ENCODE data around the gene CGREF1. TPM values are rescaled to one million over a fixed set of nuclear protein-coding genes. Genes with fewer than 3 reads are reported as not detected.
A peak's percentile ranks its signal among the peaks of the same experiment; 100 is the strongest.

Gene CGREF1
- total and polyA plus RNA-seq, 4 donors = 0.98 to 16.1 (median 11.7) TPM

- peaks cover 9 to 38% (median 19%) of the 10 kb centered on the region in 4 donors for H3K4me1 ChIP-seq (ENCODE audit: control insufficient read depth in 4 of 4, insufficient read depth in 4 of 4, low read length in 3 of 4)
- no peaks in the 10 kb centered on the region for H3K9me3 ChIP-seq (ENCODE audit: control insufficient read depth in 4 of 4, low read length in 3 of 4)
- DNase-seq (ENCODE audit: low spot score) = no peak
- no peak overlapping the region for H3K9ac ChIP-seq (ENCODE audit: low read depth in 1 of 2, low read length in 2 of 2)
- H3K4me3 ChIP-seq (ENCODE audit: low read depth in 1 of 3, low read length in 3 of 3) = no peak overlapping the region
- WGBS = 85% methylated on average over 5 of the region's 5 CpGs
- peak overlapping the region; percentile 25 to 78 for H3K27ac ChIP-seq (ENCODE audit: low read depth in 1 of 2, low read length in 2 of 2)
- no peak for TF ChIP-seq CTCF (IDR thresholded peaks at IDR 0.05; ENCODE audit: low read depth, low read length, missing input control)
- H3K36me3 ChIP-seq (ENCODE audit: control insufficient read depth in 4 of 4, insufficient read depth in 3 of 4, low read depth in 1 of 4, low read length in 3 of 4) = peaks cover 0 to 12% (median 8%) of the 10 kb centered on the region in 4 donors
- no peaks in the 10 kb centered on the region for H3K27me3 ChIP-seq (ENCODE audit: control insufficient read depth in 4 of 4, insufficient read depth in 4 of 4, low read length in 3 of 4)
Measured at GRCh38 chr2:27072920-27073319, 46.0 kb downstream of the CGREF1 start.

GRCh38 chr2:27071990-27072830, 46.7 kb downstream of the CGREF1 start:
- no peak for TF ChIP-seq YY1 (IDR thresholded peaks at IDR 0.05)
- TF ChIP-seq NR2F2 (IDR thresholded peaks at IDR 0.05) = peak; percentile 20
- Histone ChIP-seq H3K27me3 (ENCODE audit: control insufficient read depth in 4 of 4, insufficient read depth in 4 of 4, low read length in 3 of 4) (no peaks in the 10 kb centered on the region), H3K27ac (ENCODE audit: low read depth in 1 of 2, low read length in 2 of 2) (peak overlapping the region; percentile 78 to 83), H3K36me3 (ENCODE audit: control insufficient read depth in 4 of 4, insufficient read depth in 3 of 4, low read depth in 1 of 4, low read length in 3 of 4) (peaks cover 0 to 15% (median 9%) of the 10 kb centered on the region in 4 donors), H3K4me1 (ENCODE audit: control insufficient read depth in 4 of 4, insufficient read depth in 4 of 4, low read length in 3 of 4) (peaks cover 9 to 38% (median 19%) of the 10 kb centered on the region in 4 donors), H3K9ac (ENCODE audit: low read depth in 1 of 2, low read length in 2 of 2) (peak overlapping the region; percentile 10 to 19), H3K4me3 (ENCODE audit: low read depth in 1 of 3, low read length in 3 of 3) (peak overlapping the region; percentile 53 to 84 (median 75)), H3K9me3 (ENCODE audit: control insufficient read depth in 4 of 4, low read length in 3 of 4) (no peaks in the 10 kb centered on the region)
- WGBS = 16% methylated on average over 34 of the region's 34 CpGs
- DNase-seq (ENCODE audit: low spot score) = no peak

GRCh38 chr2:27071277-27071989, 47.5 kb downstream of the CGREF1 start, which contains the start of gene OST4:
TSS of gene OST4 (minus strand) at chr2:27071654.
- Histone ChIP-seq H3K4me3 (ENCODE audit: low read depth in 1 of 3, low read length in 3 of 3) (peak within 1 kb of the TSS; percentile 84 to 96 (median 93)), H3K27ac (ENCODE audit: low read depth in 1 of 2, low read length in 2 of 2) (peak within 1 kb of the TSS; percentile 87 to 90), H3K36me3 (ENCODE audit: control insufficient read depth in 4 of 4, insufficient read depth in 3 of 4, low read depth in 1 of 4, low read length in 3 of 4) (peaks cover 0 to 15% (median 9%) of the 10 kb centered on the region in 4 donors), H3K9ac (ENCODE audit: low read depth in 1 of 2, low read length in 2 of 2) (peak within 1 kb of the TSS; percentile 87 to 95), H3K27me3 (ENCODE audit: control insufficient read depth in 4 of 4, insufficient read depth in 4 of 4, low read length in 3 of 4) (no peaks in the 10 kb centered on the region), H3K9me3 (ENCODE audit: control insufficient read depth in 4 of 4, low read length in 3 of 4) (no peaks in the 10 kb centered on the region), H3K4me1 (ENCODE audit: control insufficient read depth in 4 of 4, insufficient read depth in 4 of 4, low read length in 3 of 4) (peaks cover 9 to 38% (median 19%) of the 10 kb centered on the region in 4 donors)
- peak; percentile 92 for DNase-seq (ENCODE audit: low spot score)
- under 1% methylated on average over 86 of the region's 86 CpGs for WGBS
- TF ChIP-seq GABPA (IDR thresholded peaks at IDR 0.05 in 1 of 2, conservative IDR thresholded peaks at IDR 0.05 in 1 of 2) = peak; percentile 78 to 93
- TF ChIP-seq JUND (IDR thresholded peaks at IDR 0.05) = no peak

- DNase-seq (ENCODE audit: low spot score) = no peak
- no peaks in the 10 kb centered on the region for H3K9me3 ChIP-seq (ENCODE audit: control insufficient read depth in 4 of 4, low read length in 3 of 4)
- no peak for TF ChIP-seq ZBTB33 (IDR thresholded peaks at IDR 0.05)
- TF ChIP-seq RAD21 (IDR thresholded peaks at IDR 0.05) = no peak
- no peak for TF ChIP-seq ATF3 (IDR thresholded peaks at IDR 0.05)
- no peak for TF ChIP-seq REST (IDR thresholded peaks at IDR 0.05)
- no peak for TF ChIP-seq HNF4A (conservative IDR thresholded peaks at IDR 0.05)
- TF ChIP-seq FOXA2 (IDR thresholded peaks at IDR 0.05) = no peak
Measured at GRCh38 chr2:27070653-27071276, 48.2 kb downstream of the CGREF1 start.

More at GRCh38 chr2:27070653-27071276, 48.2 kb downstream of the CGREF1 start:
- Histone ChIP-seq H3K4me3 (ENCODE audit: low read depth in 1 of 3, low read length in 3 of 3) (peak overlapping the region; percentile 84 to 96 (median 93)), H3K27ac (ENCODE audit: low read depth in 1 of 2, low read length in 2 of 2) (peak overlapping the region; percentile 87 to 90), H3K27me3 (ENCODE audit: control insufficient read depth in 4 of 4, insufficient read depth in 4 of 4, low read length in 3 of 4) (no peaks in the 10 kb centered on the region), H3K9ac (ENCODE audit: low read depth in 1 of 2, low read length in 2 of 2) (peak overlapping the region; percentile 87 to 95), H3K4me1 (ENCODE audit: control insufficient read depth in 4 of 4, insufficient read depth in 4 of 4, low read length in 3 of 4) (peaks cover 9 to 38% (median 19%) of the 10 kb centered on the region in 4 donors), H3K36me3 (ENCODE audit: control insufficient read depth in 4 of 4, insufficient read depth in 3 of 4, low read depth in 1 of 4, low read length in 3 of 4) (peaks cover 0 to 15% (median 9%) of the 10 kb centered on the region in 4 donors)
- 4% methylated on average over 11 of the region's 11 CpGs for WGBS
